ENCODE results near the gene DNAJC12. TPM values are rescaled to one million over a fixed set of nuclear protein-coding genes. Genes with fewer than 3 reads are reported as not detected.

The DNAJC12 gene
- total and polyA plus RNA-seq, 5 donors = 3.3 to 5.8 (median 3.8) TPM

GRCh38 chr10:67809107-67809506, 28.9 kb downstream of the DNAJC12 start:
- intact Hi-C loops (cut with DNase I) = no loop called here
- Histone ChIP-seq H3K4me1 (ENCODE audit: control insufficient read depth, insufficient read depth, low read length) (no peaks in the 10 kb centered on the region), H3K27ac (ENCODE audit: low read length) (no peak overlapping the region), H3K9me3 (ENCODE audit: control insufficient read depth, low read length) (no peaks in the 10 kb centered on the region), H3K27me3 (ENCODE audit: control insufficient read depth, insufficient read depth) (no peaks in the 10 kb centered on the region), H3K4me3 (ENCODE audit: low read length) (no peak overlapping the region)
- ATAC-seq = no peak
- 94% methylated on average over 2 of the region's 2 CpGs for WGBS
- no peak for DNase-seq

- Histone ChIP-seq H3K27ac (ENCODE audit: low read length) (no peak overlapping the region), H3K27me3 (ENCODE audit: control insufficient read depth, insufficient read depth) (no peaks in the 10 kb centered on the region), H3K9me3 (ENCODE audit: control insufficient read depth, low read length) (no peaks in the 10 kb centered on the region), H3K4me3 (ENCODE audit: low read length) (no peak overlapping the region), H3K4me1 (ENCODE audit: control insufficient read depth, insufficient read depth, low read length) (no peaks in the 10 kb centered on the region)
- no peak for ATAC-seq
- DNase-seq = no peak
- WGBS = 52% methylated on average over 1 of the region's 1 CpG
- intact Hi-C loops (cut with DNase I) = no loop called here
These were observed 29.3 kb downstream of the DNAJC12 start for GRCh38 chr10:67808704-67809103.

- 70% methylated on average over 4 of the region's 4 CpGs for WGBS
- no peaks in the 10 kb centered on the region for H3K4me1 ChIP-seq (ENCODE audit: control insufficient read depth, insufficient read depth, low read length)
- H3K27ac ChIP-seq (ENCODE audit: low read length) = no peak overlapping the region
- ATAC-seq (no peak), DNase-seq (no peak)
- H3K4me3 ChIP-seq (ENCODE audit: low read length) = no peak overlapping the region
- H3K27me3 ChIP-seq (ENCODE audit: control insufficient read depth, insufficient read depth) = no peaks in the 10 kb centered on the region
- no peaks in the 10 kb centered on the region for H3K9me3 ChIP-seq (ENCODE audit: control insufficient read depth, low read length)
- intact Hi-C loops (cut with DNase I) = no loop called here
These were observed 30.0 kb downstream of the DNAJC12 start for GRCh38 chr10:67807855-67808456.

- intact Hi-C loops (cut with DNase I) = no loop called here
- Histone ChIP-seq H3K4me3 (ENCODE audit: low read length) (no peak overlapping the region), H3K27ac (ENCODE audit: low read length) (no peak overlapping the region), H3K27me3 (ENCODE audit: control insufficient read depth, insufficient read depth) (no peaks in the 10 kb centered on the region), H3K4me1 (ENCODE audit: control insufficient read depth, insufficient read depth, low read length) (no peaks in the 10 kb centered on the region), H3K9me3 (ENCODE audit: control insufficient read depth, low read length) (no peaks in the 10 kb centered on the region)
- DNase-seq (peak in 1 of 3 donors; percentile 26), ATAC-seq (no peak)
These were observed 33.7 kb downstream of the DNAJC12 start for GRCh38 chr10:67804395-67804678.

- H3K27ac ChIP-seq (ENCODE audit: low read length) = no peak overlapping the region
- no peaks in the 10 kb centered on the region for H3K9me3 ChIP-seq (ENCODE audit: control insufficient read depth, low read length)
- intact Hi-C loops (cut with DNase I) = no loop called here
- no peak overlapping the region for H3K4me3 ChIP-seq (ENCODE audit: low read length)
- no peaks in the 10 kb centered on the region for H3K4me1 ChIP-seq (ENCODE audit: control insufficient read depth, insufficient read depth, low read length)
- no peaks in the 10 kb centered on the region for H3K27me3 ChIP-seq (ENCODE audit: control insufficient read depth, insufficient read depth)
- ATAC-seq = no peak
- 81% methylated on average over 3 of the region's 3 CpGs for WGBS
- no peak for DNase-seq
These were observed 34.2 kb downstream of the DNAJC12 start for GRCh38 chr10:67803588-67804394.

GRCh38 chr10:67802767-67803538, 35.0 kb downstream of the DNAJC12 start:
- Histone ChIP-seq H3K4me1 (ENCODE audit: control insufficient read depth, insufficient read depth, low read length) (no peaks in the 10 kb centered on the region), H3K27me3 (ENCODE audit: control insufficient read depth, insufficient read depth) (no peaks in the 10 kb centered on the region), H3K9me3 (ENCODE audit: control insufficient read depth, low read length) (no peaks in the 10 kb centered on the region), H3K4me3 (ENCODE audit: low read length) (no peak overlapping the region), H3K27ac (ENCODE audit: low read length) (no peak overlapping the region)
- DNase-seq = no peak
- 76% methylated on average over 10 of the region's 10 CpGs for WGBS
- ATAC-seq = no peak
- intact Hi-C loops (cut with DNase I) = no loop called here

GRCh38 chr10:67801118-67801517, 36.9 kb downstream of the DNAJC12 start:
- no peak for DNase-seq
- intact Hi-C loops (cut with DNase I) = no loop called here
- no peak overlapping the region for H3K4me3 ChIP-seq (ENCODE audit: low read length)
- no peaks in the 10 kb centered on the region for H3K4me1 ChIP-seq (ENCODE audit: control insufficient read depth, insufficient read depth, low read length)
- H3K27me3 ChIP-seq (ENCODE audit: control insufficient read depth, insufficient read depth) = no peaks in the 10 kb centered on the region
- H3K9me3 ChIP-seq (ENCODE audit: control insufficient read depth, low read length) = no peaks in the 10 kb centered on the region
- 95% methylated on average over 1 of the region's 1 CpG for WGBS
- ATAC-seq = no peak
- no peak overlapping the region for H3K27ac ChIP-seq (ENCODE audit: low read length)

GRCh38 chr10:67794909-67795460, 43.0 kb downstream of the DNAJC12 start:
- no peaks in the 10 kb centered on the region for H3K9me3 ChIP-seq (ENCODE audit: control insufficient read depth, low read length)
- intact Hi-C loops (cut with DNase I) = no loop called here
- H3K27me3 ChIP-seq (ENCODE audit: control insufficient read depth, insufficient read depth) = no peaks in the 10 kb centered on the region
- 56% methylated on average over 3 of the region's 3 CpGs for WGBS
- no peak for ATAC-seq
- no peak overlapping the region for H3K27ac ChIP-seq (ENCODE audit: low read length)
- no peak overlapping the region for H3K4me3 ChIP-seq (ENCODE audit: low read length)
- H3K4me1 ChIP-seq (ENCODE audit: control insufficient read depth, insufficient read depth, low read length) = no peaks in the 10 kb centered on the region
- no peak for DNase-seq

- intact Hi-C loops (cut with DNase I) = no loop called here
- H3K9me3 ChIP-seq (ENCODE audit: control insufficient read depth, low read length) = no peaks in the 10 kb centered on the region
- H3K4me1 ChIP-seq (ENCODE audit: control insufficient read depth, insufficient read depth, low read length) = no peaks in the 10 kb centered on the region
- no peaks in the 10 kb centered on the region for H3K27me3 ChIP-seq (ENCODE audit: control insufficient read depth, insufficient read depth)
- DNase-seq (no peak), ATAC-seq (no peak)
- no peak overlapping the region for H3K27ac ChIP-seq (ENCODE audit: low read length)
- WGBS = 89% methylated on average over 4 of the region's 4 CpGs
- no peak overlapping the region for H3K4me3 ChIP-seq (ENCODE audit: low read length)
These were observed 43.7 kb downstream of the DNAJC12 start for GRCh38 chr10:67794256-67794655.

GRCh38 chr10:67793313-67793712, 44.7 kb downstream of the DNAJC12 start:
- Histone ChIP-seq H3K27me3 (ENCODE audit: control insufficient read depth, insufficient read depth) (no peaks in the 10 kb centered on the region), H3K9me3 (ENCODE audit: control insufficient read depth, low read length) (no peaks in the 10 kb centered on the region), H3K4me3 (ENCODE audit: low read length) (no peak overlapping the region), H3K27ac (ENCODE audit: low read length) (no peak overlapping the region), H3K4me1 (ENCODE audit: control insufficient read depth, insufficient read depth, low read length) (no peaks in the 10 kb centered on the region)
- DNase-seq (no peak), ATAC-seq (no peak)
- WGBS = 16% methylated on average over 2 of the region's 2 CpGs
- intact Hi-C loops (cut with DNase I) = no loop called here

GRCh38 chr10:67792653-67793052, 45.3 kb downstream of the DNAJC12 start:
- Histone ChIP-seq H3K27me3 (ENCODE audit: control insufficient read depth, insufficient read depth) (no peaks in the 10 kb centered on the region), H3K27ac (ENCODE audit: low read length) (no peak overlapping the region), H3K4me1 (ENCODE audit: control insufficient read depth, insufficient read depth, low read length) (no peaks in the 10 kb centered on the region), H3K9me3 (ENCODE audit: control insufficient read depth, low read length) (no peaks in the 10 kb centered on the region), H3K4me3 (ENCODE audit: low read length) (no peak overlapping the region)
- intact Hi-C loops (cut with DNase I) = no loop called here
- DNase-seq (no peak), ATAC-seq (no peak)

Data from right cardiac atrium (tissue), 5 donors.